ENCODE results near the gene PDE4D. TPM values are rescaled to one million over a fixed set of nuclear protein-coding genes. Genes with fewer than 3 reads are reported as not detected.

Gene PDE4D
- total RNA-seq, 1 donor from 2014 or later, result 47.7 TPM

DNA sequence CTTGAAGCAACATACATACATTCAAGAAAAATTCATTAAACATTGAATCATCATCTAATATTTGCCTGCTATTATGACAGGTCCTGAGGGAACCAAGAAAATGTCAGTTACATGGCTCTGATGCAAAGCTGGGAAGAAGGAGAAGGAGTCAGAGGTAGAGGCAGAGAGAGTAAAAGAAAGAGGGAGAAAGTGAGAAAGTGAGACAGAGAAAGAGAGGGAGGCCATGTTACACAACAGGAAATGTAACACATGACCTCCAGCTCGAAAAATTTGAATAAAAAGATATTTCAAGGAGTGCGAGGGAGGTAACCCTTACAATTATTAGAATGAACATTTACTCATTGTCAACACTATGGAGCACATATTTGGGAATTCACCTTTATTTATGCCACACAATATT lies 189.7 kb downstream of the PDE4D start:
- Mint-ChIP-seq H3K27me3 (peaks cover 12% of the 10 kb centered on the region), H3K4me3 (no peak overlapping the region), H3K4me1 (no peaks in the 10 kb centered on the region), H3K36me3 (ENCODE audit: low read depth) (no peaks in the 10 kb centered on the region), H3K27ac (no peak overlapping the region), H3K9me3 (no peaks in the 10 kb centered on the region)
- DNase-seq, result no peak
- intact Hi-C loops (cut with micrococcal nuclease), result no loop called here

DNA sequence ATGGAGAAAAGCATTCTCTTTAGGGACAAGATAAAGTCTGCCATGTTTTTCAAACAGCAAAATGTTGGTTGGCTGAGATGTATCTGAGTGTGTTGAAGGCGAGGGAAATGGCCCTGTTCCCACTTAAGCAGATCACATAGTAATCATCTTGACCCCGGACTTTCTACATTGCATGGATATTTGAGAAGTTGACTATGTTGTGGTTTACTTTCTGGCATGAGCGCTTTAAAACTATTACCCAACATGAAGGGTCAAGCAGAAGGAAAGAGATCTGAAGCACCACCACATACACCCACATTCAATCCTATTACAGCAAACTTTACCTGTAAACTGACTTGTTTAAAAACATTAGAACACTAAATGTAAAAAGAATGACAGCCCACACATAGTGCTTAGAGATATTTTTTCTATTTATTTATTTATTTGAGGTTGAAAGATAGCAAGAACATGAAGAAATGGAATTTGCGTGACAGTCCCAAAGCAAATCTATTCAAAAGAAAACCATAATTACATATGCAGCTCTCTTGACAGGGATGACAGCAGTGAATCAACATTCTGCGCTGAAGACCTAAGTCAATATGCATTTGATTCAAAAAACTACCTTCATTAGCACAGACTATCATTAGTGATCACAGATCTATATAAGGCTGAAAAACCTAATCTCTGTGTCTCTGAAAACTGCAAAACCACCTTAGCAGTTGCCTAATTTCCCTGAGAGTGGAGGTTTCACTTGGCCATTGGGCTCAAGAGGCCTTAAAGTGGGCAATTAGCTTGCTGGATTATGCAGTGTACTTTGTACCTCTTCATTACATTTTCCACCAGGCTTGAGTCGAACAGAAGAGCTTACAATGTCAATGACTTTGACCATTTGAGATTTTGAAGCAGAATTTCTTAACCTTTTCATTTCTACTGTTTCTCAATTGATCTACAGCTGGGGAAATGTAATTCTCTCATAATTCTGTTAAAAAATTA lies 195.0 kb downstream of the PDE4D start:
- Mint-ChIP-seq H3K9me3 (no peaks in the 10 kb centered on the region), H3K27ac (no peak overlapping the region), H3K4me3 (no peak overlapping the region), H3K27me3 (peaks cover 15% of the 10 kb centered on the region), H3K36me3 (ENCODE audit: low read depth) (no peaks in the 10 kb centered on the region), H3K4me1 (no peaks in the 10 kb centered on the region)
- no peak for DNase-seq
- intact Hi-C loops (cut with micrococcal nuclease), result no loop called here

- H3K27ac Mint-ChIP-seq, result no peak overlapping the region
- no peak overlapping the region for H3K4me3 Mint-ChIP-seq
- no peaks in the 10 kb centered on the region for H3K4me1 Mint-ChIP-seq
- peaks cover 9% of the 10 kb centered on the region for H3K27me3 Mint-ChIP-seq
- no peaks in the 10 kb centered on the region for H3K9me3 Mint-ChIP-seq
- no peak for DNase-seq
- no peaks in the 10 kb centered on the region for H3K36me3 Mint-ChIP-seq (ENCODE audit: low read depth)
- intact Hi-C loops (cut with micrococcal nuclease), result no loop called here
Observed at GRCh38 chr5:59694411-59694810, 199.1 kb downstream of the PDE4D start.

GRCh38 chr5:59693492-59694309 lies 199.8 kb downstream of the PDE4D start:
- Mint-ChIP-seq H3K27ac (no peak overlapping the region), H3K4me1 (no peaks in the 10 kb centered on the region), H3K9me3 (no peaks in the 10 kb centered on the region), H3K4me3 (no peak overlapping the region), H3K27me3 (peaks cover 9% of the 10 kb centered on the region), H3K36me3 (ENCODE audit: low read depth) (no peaks in the 10 kb centered on the region)
- no peak for DNase-seq
- intact Hi-C loops (cut with micrococcal nuclease), result no loop called here

- intact Hi-C loops (cut with micrococcal nuclease), result no loop called here
- H3K9me3 Mint-ChIP-seq, result no peaks in the 10 kb centered on the region
- DNase-seq, result no peak
- H3K27ac Mint-ChIP-seq, result no peak overlapping the region
- peaks cover 7% of the 10 kb centered on the region for H3K27me3 Mint-ChIP-seq
- no peaks in the 10 kb centered on the region for H3K4me1 Mint-ChIP-seq
- H3K4me3 Mint-ChIP-seq, result no peak overlapping the region
- H3K36me3 Mint-ChIP-seq (ENCODE audit: low read depth), result no peaks in the 10 kb centered on the region
Observed at GRCh38 chr5:59685793-59686192, 207.7 kb downstream of the PDE4D start.

DNA sequence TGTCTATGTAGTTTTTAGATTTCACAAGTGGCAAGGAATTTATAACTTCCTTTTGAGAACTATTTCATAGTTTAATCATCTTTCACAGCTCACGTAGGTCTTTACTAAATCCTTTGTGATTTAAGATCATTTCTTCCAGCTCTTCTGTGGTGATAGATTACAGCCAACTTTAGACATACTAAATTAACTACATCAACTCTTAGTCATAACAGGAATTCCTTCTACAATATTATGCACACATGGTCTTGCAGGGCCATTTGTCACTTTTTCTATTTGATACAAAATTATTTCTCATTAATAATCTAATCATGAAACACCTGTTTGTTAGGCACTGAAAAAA lies 208.4 kb downstream of the PDE4D start:
- peaks cover 7% of the 10 kb centered on the region for H3K27me3 Mint-ChIP-seq
- no peaks in the 10 kb centered on the region for H3K9me3 Mint-ChIP-seq
- no peak for DNase-seq
- no peaks in the 10 kb centered on the region for H3K36me3 Mint-ChIP-seq (ENCODE audit: low read depth)
- no peak overlapping the region for H3K4me3 Mint-ChIP-seq
- intact Hi-C loops (cut with micrococcal nuclease), result no loop called here
- no peak overlapping the region for H3K27ac Mint-ChIP-seq
- no peaks in the 10 kb centered on the region for H3K4me1 Mint-ChIP-seq

- H3K9me3 Mint-ChIP-seq, result no peaks in the 10 kb centered on the region
- H3K27ac Mint-ChIP-seq, result no peak overlapping the region
- H3K4me3 Mint-ChIP-seq, result no peak overlapping the region
- DNase-seq, result no peak
- H3K27me3 Mint-ChIP-seq, result peaks cover 7% of the 10 kb centered on the region
- intact Hi-C loops (cut with micrococcal nuclease), result no loop called here
- no peaks in the 10 kb centered on the region for H3K4me1 Mint-ChIP-seq
- H3K36me3 Mint-ChIP-seq (ENCODE audit: low read depth), result no peaks in the 10 kb centered on the region
Observed at GRCh38 chr5:59684388-59685190, 208.9 kb downstream of the PDE4D start.

GRCh38 chr5:59683311-59683710 lies 210.2 kb downstream of the PDE4D start:
- Mint-ChIP-seq H3K27ac (no peak overlapping the region), H3K36me3 (ENCODE audit: low read depth) (no peaks in the 10 kb centered on the region), H3K9me3 (no peaks in the 10 kb centered on the region), H3K27me3 (peaks cover 11% of the 10 kb centered on the region), H3K4me3 (no peak overlapping the region), H3K4me1 (no peaks in the 10 kb centered on the region)
- intact Hi-C loops (cut with micrococcal nuclease), result no loop called here
- DNase-seq, result no peak

- Mint-ChIP-seq H3K4me3 (no peak overlapping the region), H3K27ac (no peak overlapping the region), H3K9me3 (no peaks in the 10 kb centered on the region), H3K4me1 (no peaks in the 10 kb centered on the region), H3K27me3 (peaks cover 11% of the 10 kb centered on the region), H3K36me3 (ENCODE audit: low read depth) (no peaks in the 10 kb centered on the region)
- intact Hi-C loops (cut with micrococcal nuclease), result no loop called here
- DNase-seq, result no peak
Observed at GRCh38 chr5:59682542-59682941, 211.0 kb downstream of the PDE4D start.

DNA sequence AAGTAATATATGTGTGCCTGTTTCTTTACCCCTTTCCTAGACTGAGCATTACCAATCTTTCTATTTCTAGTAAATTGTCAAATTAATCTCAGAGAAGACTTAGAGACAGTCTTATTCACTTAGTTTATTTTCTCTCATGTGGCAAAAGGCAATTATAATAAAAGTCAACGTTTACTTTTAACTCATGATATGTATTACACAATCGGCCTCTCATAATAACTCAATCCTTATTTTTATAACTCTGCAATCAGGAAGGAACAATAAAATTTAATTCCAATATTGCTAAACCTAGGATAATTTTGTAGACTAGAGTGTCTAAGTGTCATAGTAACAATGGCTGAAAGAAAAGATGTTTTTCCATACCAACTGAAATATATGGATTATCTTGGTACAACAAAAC lies 214.6 kb downstream of the PDE4D start:
- H3K36me3 Mint-ChIP-seq (ENCODE audit: low read depth), result no peaks in the 10 kb centered on the region
- no peaks in the 10 kb centered on the region for H3K4me1 Mint-ChIP-seq
- no peak overlapping the region for H3K4me3 Mint-ChIP-seq
- DNase-seq, result no peak
- intact Hi-C loops (cut with micrococcal nuclease), result no loop called here
- H3K27me3 Mint-ChIP-seq, result peaks cover 17% of the 10 kb centered on the region
- H3K27ac Mint-ChIP-seq, result no peak overlapping the region
- H3K9me3 Mint-ChIP-seq, result no peaks in the 10 kb centered on the region

- no peak for DNase-seq
- H3K36me3 Mint-ChIP-seq (ENCODE audit: low read depth), result no peaks in the 10 kb centered on the region
- no peak overlapping the region for H3K4me3 Mint-ChIP-seq
- H3K27me3 Mint-ChIP-seq, result peaks cover 26% of the 10 kb centered on the region
- no peaks in the 10 kb centered on the region for H3K4me1 Mint-ChIP-seq
- intact Hi-C loops (cut with micrococcal nuclease), result loop anchor here (5.0 kb wide), 1 partner anchor 487 kb away; no protein-coding TSS in a partner anchor
- no peaks in the 10 kb centered on the region for H3K9me3 Mint-ChIP-seq
- no peak overlapping the region for H3K27ac Mint-ChIP-seq
Observed at GRCh38 chr5:59674763-59675162, 218.8 kb downstream of the PDE4D start.

- Mint-ChIP-seq H3K4me3 (no peak overlapping the region), H3K36me3 (ENCODE audit: low read depth) (no peaks in the 10 kb centered on the region), H3K9me3 (no peaks in the 10 kb centered on the region), H3K4me1 (no peaks in the 10 kb centered on the region), H3K27me3 (peaks cover 22% of the 10 kb centered on the region), H3K27ac (no peak overlapping the region)
- DNase-seq, result peak; percentile 67
- intact Hi-C loops (cut with micrococcal nuclease), result loop anchor here (1.0 to 5.0 kb wide), 4 partner anchors 127 to 486 kb away; no protein-coding TSS in a partner anchor
Observed at GRCh38 chr5:59673438-59674058, 220.0 kb downstream of the PDE4D start.

- Mint-ChIP-seq H3K9me3 (no peaks in the 10 kb centered on the region), H3K27ac (no peak overlapping the region), H3K36me3 (ENCODE audit: low read depth) (no peaks in the 10 kb centered on the region), H3K4me3 (no peak overlapping the region), H3K27me3 (peaks cover 8% of the 10 kb centered on the region), H3K4me1 (peaks cover 7% of the 10 kb centered on the region)
- DNase-seq, result no peak
- intact Hi-C loops (cut with micrococcal nuclease), result no loop called here
Observed at GRCh38 chr5:59666440-59667068, 227.0 kb downstream of the PDE4D start.

Data from activated CD4-positive, alpha-beta T cell treated with anti-CD3 and anti-CD28 coated beads, Interleukin-2, amount 10 ng/mL, durations not matched to agents 24 days and 14 days (primary cell).